Femur (tissue), 1 donor: Measurements from ENCODE around the gene SKOR1.

Experiments used
- DNase-seq: peaks from one replicate; pipeline ENCODE4 v3.0.0-alpha.2; 2017

The SKOR1 gene

GRCh38 chr15:67854358-67854757 is 29.0 kb downstream of the SKOR1 start:
- no peak for DNase-seq

DNA sequence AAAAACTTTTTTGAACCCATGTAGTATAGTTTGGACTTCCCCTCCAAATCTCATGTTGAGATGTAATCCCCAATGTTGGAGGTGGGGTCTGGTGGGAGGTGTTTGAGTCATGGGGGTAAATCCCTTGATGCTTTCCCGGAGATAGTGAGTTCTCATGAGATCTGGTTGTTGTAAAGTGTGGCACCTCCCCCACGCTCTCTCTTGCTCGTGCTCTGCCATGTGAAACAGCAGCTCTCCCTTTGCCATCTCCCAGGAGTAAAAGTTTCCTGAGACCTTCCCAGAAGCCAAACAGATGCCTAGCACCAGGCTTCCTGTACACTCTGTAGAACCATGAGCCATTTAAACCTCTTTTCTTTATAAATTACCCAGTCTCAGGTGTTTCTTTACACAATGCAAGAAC is 30.5 kb downstream of the SKOR1 start:
- DNase-seq: no peak

DNA sequence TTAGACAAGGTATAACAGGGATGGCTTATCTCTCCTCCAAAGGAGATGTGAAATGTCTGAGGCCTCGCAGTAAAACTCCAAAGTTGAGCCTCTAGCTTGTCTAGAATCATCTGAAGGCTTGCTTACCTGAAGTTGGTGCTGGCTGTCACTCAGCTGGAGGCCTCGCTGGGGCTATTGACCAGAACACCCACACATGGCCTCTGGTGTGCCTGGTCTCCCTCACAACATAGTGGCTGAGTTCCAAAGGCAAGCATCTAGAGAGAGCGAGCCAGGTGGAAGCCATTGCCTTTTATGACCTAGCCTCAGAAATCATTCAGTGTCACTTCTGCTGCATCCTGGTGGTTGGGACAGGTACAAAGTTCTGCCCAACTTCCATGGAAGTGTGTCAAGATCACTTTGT is 31.9 kb downstream of the SKOR1 start:
- no peak for DNase-seq

DNA sequence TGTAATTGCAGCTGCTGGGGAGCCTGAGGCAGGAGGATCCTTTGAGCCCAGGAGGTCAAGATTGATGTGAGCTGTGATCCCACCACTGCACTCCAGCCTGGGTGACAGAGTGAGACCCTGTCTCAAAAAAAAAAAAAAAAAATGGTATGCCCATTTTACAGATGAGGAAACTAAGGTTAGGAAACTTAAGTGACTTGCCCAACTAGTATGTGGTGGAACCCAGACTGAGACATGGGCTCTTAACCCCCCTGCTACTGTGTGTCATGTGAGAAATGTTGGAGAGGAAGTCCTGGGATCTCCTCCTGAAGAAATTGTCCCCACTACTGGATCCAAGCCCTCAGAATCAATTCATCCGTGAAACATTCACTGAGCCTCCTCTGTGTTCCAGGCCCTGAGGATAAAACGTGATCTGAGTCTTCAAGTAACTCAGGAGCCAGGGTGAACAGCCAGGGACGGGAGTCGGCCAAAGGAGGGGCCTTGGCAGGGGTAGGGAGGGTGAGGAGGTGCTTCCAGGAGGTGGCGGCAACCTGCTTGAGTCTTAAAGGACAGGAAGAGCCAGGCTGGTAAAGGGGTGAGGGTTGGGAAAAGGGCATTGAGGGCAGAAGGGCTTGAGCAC is 34.1 kb downstream of the SKOR1 start:
- DNase-seq: no peak

DNA sequence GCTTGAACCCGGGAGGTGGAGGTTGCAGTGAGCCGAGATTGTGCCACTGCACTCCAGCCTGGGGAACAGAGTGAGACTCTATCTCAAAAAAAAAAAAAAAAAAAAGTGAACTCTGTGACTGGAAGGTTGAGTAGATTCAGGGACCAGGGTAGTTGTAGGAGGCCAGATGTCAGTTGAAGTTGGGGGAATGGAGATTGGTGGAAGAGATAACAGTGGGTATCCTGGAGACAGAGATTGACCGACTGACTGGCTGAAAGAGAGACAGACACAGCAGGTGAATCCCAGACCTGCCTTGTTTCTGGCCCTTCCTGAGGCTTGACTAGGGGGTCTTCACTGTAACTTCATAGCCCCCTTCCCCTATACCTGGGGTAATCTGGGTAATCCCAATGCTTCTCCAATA is 36.7 kb downstream of the SKOR1 start:
- DNase-seq: no peak

DNA sequence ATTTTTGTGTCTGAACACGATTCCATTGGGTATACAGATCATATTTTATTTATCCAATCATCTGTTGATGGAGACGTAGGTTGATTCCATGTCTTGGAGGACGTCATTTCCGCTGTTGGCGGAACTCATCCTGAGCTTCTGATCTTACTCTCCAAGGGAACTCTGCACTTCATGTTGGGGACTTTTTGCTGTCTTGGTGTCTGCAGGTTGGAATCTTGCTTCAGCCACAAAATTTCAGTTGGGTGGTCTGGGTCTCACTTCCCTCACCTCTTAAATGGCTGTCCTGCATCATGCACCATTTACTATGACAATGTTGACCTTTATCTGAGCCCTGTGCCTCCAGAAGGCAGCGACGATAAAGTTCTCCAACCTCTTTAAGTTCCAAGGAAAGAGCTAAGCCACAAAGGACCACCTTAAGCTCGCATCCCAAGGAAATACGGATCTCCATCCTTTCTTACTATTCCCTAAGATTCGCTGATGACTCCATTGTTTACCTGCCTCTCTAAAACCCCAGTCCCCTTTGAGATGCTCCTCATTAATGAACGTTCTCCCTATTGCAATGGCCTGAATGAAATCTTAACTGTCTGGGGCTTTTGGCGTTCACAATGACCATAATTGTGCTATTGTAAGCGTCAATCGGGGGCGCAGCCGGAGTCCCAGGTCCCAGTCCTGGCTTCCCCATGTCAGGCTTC is 37.6 kb downstream of the SKOR1 start:
- DNase-seq: no peak

DNA sequence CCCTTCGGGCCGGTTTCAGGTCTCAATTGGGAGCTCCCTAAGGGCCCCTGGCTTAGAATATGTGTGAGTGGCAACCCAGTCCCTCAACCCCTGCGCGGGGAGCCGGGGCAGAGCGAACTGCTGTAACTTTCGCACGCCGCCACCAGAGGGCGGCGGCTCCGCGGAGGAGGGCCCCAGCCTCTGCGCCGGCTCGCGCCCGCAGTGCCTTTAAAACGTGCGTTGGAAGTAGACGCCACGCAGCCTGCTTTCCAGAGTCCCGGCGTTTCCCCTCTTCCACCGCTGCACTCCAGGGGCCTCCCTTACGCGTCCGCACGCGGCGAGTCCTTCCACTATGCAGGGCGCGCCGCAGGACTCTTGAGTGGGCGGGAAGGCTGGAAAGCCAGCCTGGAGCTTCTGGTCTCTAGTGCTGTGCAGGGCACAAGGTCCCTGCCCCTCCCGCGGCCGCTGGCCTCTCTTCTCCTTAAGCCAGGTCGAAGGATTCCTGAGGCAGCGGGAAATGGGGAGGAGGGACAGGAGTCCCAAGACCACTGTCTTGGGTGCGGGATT is 38.2 kb downstream of the SKOR1 start:
- peak; percentile 87 for DNase-seq

- DNase-seq: no peak
Observed at GRCh38 chr15:67865331-67865730, 40.0 kb downstream of the SKOR1 start.

GRCh38 chr15:67865766-67866165 is 40.5 kb downstream of the SKOR1 start:
- no peak for DNase-seq

DNA sequence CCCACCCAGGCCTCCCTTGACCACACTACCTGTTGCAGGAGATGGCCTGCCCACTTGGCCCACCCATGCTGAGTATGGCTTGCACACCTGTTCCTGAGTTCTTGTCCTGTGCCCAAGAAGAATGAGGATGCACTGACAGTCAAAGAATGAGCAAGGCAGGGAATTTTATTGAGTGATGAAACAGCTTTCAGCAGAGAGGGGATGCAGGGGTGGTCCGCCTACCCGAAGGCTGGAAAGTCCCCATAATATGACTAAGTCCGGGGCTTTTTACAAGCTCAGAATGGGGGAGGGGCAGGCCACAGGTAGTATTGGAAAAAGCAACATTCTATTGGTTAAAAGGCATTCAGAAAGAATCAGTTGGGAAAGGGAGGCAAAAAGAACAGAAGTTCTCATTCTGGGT is 44.4 kb downstream of the SKOR1 start:
- DNase-seq: no peak

DNA sequence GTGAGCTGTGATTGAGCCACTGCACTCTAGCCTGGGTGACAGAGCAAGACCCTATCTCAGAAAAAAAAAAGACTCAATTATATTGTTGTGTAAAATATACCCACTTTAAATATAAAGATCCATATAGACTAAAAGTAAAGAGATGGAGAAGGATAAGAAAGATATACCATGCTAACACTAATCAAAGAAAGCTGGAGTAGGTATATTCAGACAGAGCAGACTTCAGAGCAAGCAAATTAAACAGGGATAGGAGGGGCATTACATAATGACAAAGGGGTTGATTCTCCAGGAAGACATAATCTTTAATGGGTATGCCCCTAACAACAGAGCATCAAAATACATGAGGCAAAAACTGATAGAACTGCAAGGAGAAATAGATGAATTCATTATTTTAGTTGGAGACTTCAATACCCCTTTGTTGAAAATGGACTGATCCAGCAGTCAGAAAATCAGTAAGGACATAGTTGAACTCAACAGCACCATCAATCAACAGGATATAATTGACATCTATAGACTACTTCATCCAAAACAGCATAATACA is 45.6 kb downstream of the SKOR1 start:
- DNase-seq: no peak

GRCh38 chr15:67873777-67874176 is 48.5 kb downstream of the SKOR1 start:
- DNase-seq: no peak

DNA sequence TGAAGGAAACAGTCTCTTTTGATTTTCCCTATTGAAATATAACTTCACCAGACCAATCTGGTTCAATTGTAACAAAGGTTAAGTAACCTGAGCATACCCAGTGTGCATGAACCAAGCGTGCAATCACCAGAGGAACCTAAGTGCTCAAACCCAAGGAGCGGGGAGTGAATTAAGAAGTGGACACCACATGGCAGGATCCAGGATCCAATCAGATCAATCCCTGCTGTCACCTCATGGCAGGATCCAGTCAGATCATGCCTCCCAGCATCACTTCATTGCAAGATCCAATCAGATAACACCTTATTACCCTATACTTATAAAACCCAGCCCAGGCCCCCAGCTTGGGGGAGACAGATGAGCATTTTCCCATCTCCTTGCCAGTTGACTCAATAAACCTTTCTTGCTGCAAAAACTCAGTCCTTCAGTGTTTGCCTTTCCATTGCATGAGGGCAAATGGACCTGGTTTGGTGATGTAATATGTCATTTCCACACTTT is 53.5 kb downstream of the SKOR1 start:
- no peak for DNase-seq

- DNase-seq: no peak
Observed at GRCh38 chr15:67879440-67880129, 54.3 kb downstream of the SKOR1 start.

- DNase-seq: peak; percentile 41
Observed at GRCh38 chr15:67880651-67881182, 55.4 kb downstream of the SKOR1 start.

- no peak for DNase-seq
Observed at GRCh38 chr15:67882487-67883233, 57.4 kb downstream of the SKOR1 start.

DNA sequence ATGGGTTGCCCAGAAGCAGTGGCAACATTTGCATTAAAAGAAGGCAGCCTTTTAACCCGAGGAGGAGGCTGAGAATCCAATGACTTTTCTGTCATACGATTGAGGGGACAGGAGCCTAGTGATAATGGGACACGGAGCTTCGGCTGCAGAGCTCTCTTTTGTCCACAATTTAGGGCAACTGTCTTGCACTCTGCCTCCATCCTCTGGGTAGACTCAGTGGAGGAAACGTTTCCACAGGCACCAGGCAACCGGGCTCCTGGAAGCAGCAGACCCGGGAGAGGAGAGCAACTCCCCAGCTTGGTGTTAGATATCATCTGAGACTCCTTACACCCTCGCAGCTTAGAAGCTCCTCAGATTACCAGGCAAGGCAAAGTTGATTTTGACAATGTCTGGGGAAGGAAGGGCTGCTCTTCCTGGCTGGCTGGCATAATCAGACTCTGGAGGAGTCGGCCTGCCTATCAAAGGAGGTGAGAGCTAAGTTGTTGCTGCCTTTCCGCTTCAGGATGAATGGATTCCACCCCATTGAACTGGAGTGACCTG is 58.0 kb downstream of the SKOR1 start:
- DNase-seq: no peak

GRCh38 chr15:67884009-67884408 is 58.7 kb downstream of the SKOR1 start:
- DNase-seq: no peak
